ENCODE measurements around the gene LMO1. TPM values are rescaled to one million over a fixed set of nuclear protein-coding genes. Genes with fewer than 3 reads are reported as not detected.
A peak's percentile ranks its signal among the peaks of the same experiment; 100 is the strongest.

LMO1 gene
- total RNA-seq, 1 experiment from 2014 or later: not detected

- H3K4me3 Mint-ChIP-seq (ENCODE audit: unreplicated experiment): no peak overlapping the region
- BruUV-seq (replicated peaks): no TSS peak
Measured at GRCh38 chr11:8196749-8197148, 66.9 kb downstream of the LMO1 start.

GRCh38 chr11:8194956-8195355 lies 68.7 kb downstream of the LMO1 start:
- POLR2A ChIA-PET: no interaction called here
- Mint-ChIP-seq H3K9me3 (ENCODE audit: unreplicated experiment) (no peaks in the 10 kb centered on the region), H3K36me3 (ENCODE audit: insufficient read depth, unreplicated experiment) (no peaks in the 10 kb centered on the region), H3K4me3 (ENCODE audit: unreplicated experiment) (no peak overlapping the region), H3K4me1 (ENCODE audit: insufficient read depth, unreplicated experiment) (no peaks in the 10 kb centered on the region), H3K27me3 (ENCODE audit: insufficient read depth, unreplicated experiment) (peaks cover 63% of the 10 kb centered on the region), H3K27ac (ENCODE audit: low read depth, unreplicated experiment) (no peak overlapping the region)
- intact Hi-C loops (cut with micrococcal nuclease): no loop called here
- TF ChIP-seq CTCF (IDR thresholded peaks at IDR 0.05; ENCODE audit: unreplicated experiment): no peak
- CTCF ChIA-PET: interaction anchor here (0.6 to 5.7 kb wide), 9 partner anchors 11 to 374 kb away, joined by 3 to 101 read pairs (median 4); partner anchors contain the start of gene LMO1
- DNase-seq (ENCODE audit: unreplicated experiment): no peak
- BruUV-seq (replicated peaks): no TSS peak

More at GRCh38 chr11:8196749-8197148, 66.9 kb downstream of the LMO1 start:
- intact Hi-C loops (cut with micrococcal nuclease): no loop called here
- TF ChIP-seq CTCF (IDR thresholded peaks at IDR 0.05; ENCODE audit: unreplicated experiment): no peak
- ChIA-PET CTCF (interaction anchor here (0.6 to 5.7 kb wide), 7 partner anchors 9 to 396 kb away, joined by 3 to 101 read pairs (median 5); partner anchors contain the start of gene LMO1), POLR2A (interaction anchor here (0.7 kb wide), 1 partner anchor 364 kb away, joined by 3 read pairs; no protein-coding TSS in a partner anchor)
- Mint-ChIP-seq H3K9me3 (ENCODE audit: unreplicated experiment) (no peaks in the 10 kb centered on the region), H3K27me3 (ENCODE audit: insufficient read depth, unreplicated experiment) (peaks cover 65% of the 10 kb centered on the region), H3K36me3 (ENCODE audit: insufficient read depth, unreplicated experiment) (no peaks in the 10 kb centered on the region), H3K27ac (ENCODE audit: low read depth, unreplicated experiment) (no peak overlapping the region), H3K4me1 (ENCODE audit: insufficient read depth, unreplicated experiment) (no peaks in the 10 kb centered on the region)
- DNase-seq (ENCODE audit: unreplicated experiment): peak; percentile 12

- intact Hi-C loops (cut with micrococcal nuclease): loop anchor here (1.0 to 2.0 kb wide), 2 partner anchors 72 to 373 kb away; no protein-coding TSS in a partner anchor
- Mint-ChIP-seq H3K4me3 (ENCODE audit: unreplicated experiment) (no peak overlapping the region), H3K27me3 (ENCODE audit: insufficient read depth, unreplicated experiment) (peaks cover 41% of the 10 kb centered on the region), H3K4me1 (ENCODE audit: insufficient read depth, unreplicated experiment) (no peaks in the 10 kb centered on the region), H3K27ac (ENCODE audit: low read depth, unreplicated experiment) (no peak overlapping the region), H3K9me3 (ENCODE audit: unreplicated experiment) (no peaks in the 10 kb centered on the region), H3K36me3 (ENCODE audit: insufficient read depth, unreplicated experiment) (no peaks in the 10 kb centered on the region)
- TF ChIP-seq CTCF (IDR thresholded peaks at IDR 0.05; ENCODE audit: unreplicated experiment): no peak
- CTCF ChIA-PET: interaction anchor here (0.5 to 5.7 kb wide), 55 partner anchors 10 to 1732 kb away, joined by 3 to 101 read pairs (median 4); partner anchors contain the start of gene LMO1
- BruUV-seq (replicated peaks): no TSS peak
- DNase-seq (ENCODE audit: unreplicated experiment): no peak
- POLR2A ChIA-PET: interaction anchor here (0.6 kb wide), 1 partner anchor 360 kb away, joined by 3 read pairs; no protein-coding TSS in a partner anchor
Measured at GRCh38 chr11:8192896-8193209, 70.8 kb downstream of the LMO1 start.

GRCh38 chr11:8192016-8192895 lies 71.4 kb downstream of the LMO1 start:
- POLR2A ChIA-PET: interaction anchor here (0.6 kb wide), 1 partner anchor 361 kb away, joined by 3 read pairs; no protein-coding TSS in a partner anchor
- intact Hi-C loops (cut with micrococcal nuclease): loop anchor here (1.0 to 2.0 kb wide), 2 partner anchors 73 to 374 kb away; no protein-coding TSS in a partner anchor
- peaks cover 36% of the 10 kb centered on the region for H3K27me3 Mint-ChIP-seq (ENCODE audit: insufficient read depth, unreplicated experiment)

More at GRCh38 chr11:8192016-8192895, 71.4 kb downstream of the LMO1 start:
- H3K27ac Mint-ChIP-seq (ENCODE audit: low read depth, unreplicated experiment): no peak overlapping the region
- peak; percentile 84 for TF ChIP-seq CTCF (IDR thresholded peaks at IDR 0.05; ENCODE audit: unreplicated experiment)
- DNase-seq (ENCODE audit: unreplicated experiment): peak; percentile 75
- H3K4me3 Mint-ChIP-seq (ENCODE audit: unreplicated experiment): no peak overlapping the region
- H3K4me1 Mint-ChIP-seq (ENCODE audit: insufficient read depth, unreplicated experiment): no peaks in the 10 kb centered on the region
- H3K9me3 Mint-ChIP-seq (ENCODE audit: unreplicated experiment): no peaks in the 10 kb centered on the region
- BruUV-seq (replicated peaks): no TSS peak
- H3K36me3 Mint-ChIP-seq (ENCODE audit: insufficient read depth, unreplicated experiment): no peaks in the 10 kb centered on the region
- CTCF ChIA-PET: interaction anchor here (0.6 to 5.7 kb wide), 46 partner anchors 9 to 1563 kb away, joined by 3 to 101 read pairs (median 4); partner anchors contain the start of gene LMO1
